ENCODE data around the gene FALEC.
A peak's percentile ranks its signal among the peaks of the same experiment; 100 is the strongest.
"Not testable (repeated sequence)": the region's sequence is repeated elsewhere in the genome, so short reads cannot be mapped to it uniquely, and the experiment has no call there.

Gene FALEC

GRCh38 chr1:150560576-150561253 is 45.2 kb downstream of the FALEC start:
- DNase-seq (ENCODE audit: low spot score): peak; percentile 86
- peak; percentile 83 for TF ChIP-seq CTCF (IDR thresholded peaks at IDR 0.05; ENCODE audit: extremely low read depth, missing control alignments)

GRCh38 chr1:150561254-150561973 is 45.9 kb downstream of the FALEC start:
- TF ChIP-seq CTCF (IDR thresholded peaks at IDR 0.05; ENCODE audit: extremely low read depth, missing control alignments): no peak
- no peak for DNase-seq (ENCODE audit: low spot score)

DNA sequence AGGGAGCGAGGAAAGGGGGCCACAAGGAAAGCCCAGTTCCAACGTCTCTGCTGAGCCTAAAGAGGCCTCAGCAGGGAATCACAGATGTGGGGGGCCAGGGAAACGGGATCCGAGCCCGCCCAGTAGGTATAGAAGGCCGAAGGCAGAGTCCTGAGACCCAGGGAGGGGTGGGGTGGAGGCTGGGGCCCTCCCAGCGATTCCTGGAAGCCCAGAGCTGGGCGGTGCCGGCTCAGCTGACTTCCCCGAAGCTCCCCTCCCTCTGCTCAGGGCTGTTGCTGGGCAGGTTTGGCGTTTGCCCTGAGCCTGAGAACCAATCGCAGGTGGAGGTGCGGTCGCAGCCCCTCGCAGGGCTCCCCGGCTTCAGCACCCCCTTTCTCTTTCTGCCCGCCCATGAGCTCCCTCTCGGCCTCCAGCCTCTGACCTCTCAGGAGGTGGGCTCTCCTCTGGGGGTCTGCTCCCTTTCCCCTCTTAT is 46.5 kb downstream of the FALEC start:
- no peak for TF ChIP-seq CTCF (IDR thresholded peaks at IDR 0.05; ENCODE audit: extremely low read depth, missing control alignments)
- peak; percentile 87 for DNase-seq (ENCODE audit: low spot score)

DNA sequence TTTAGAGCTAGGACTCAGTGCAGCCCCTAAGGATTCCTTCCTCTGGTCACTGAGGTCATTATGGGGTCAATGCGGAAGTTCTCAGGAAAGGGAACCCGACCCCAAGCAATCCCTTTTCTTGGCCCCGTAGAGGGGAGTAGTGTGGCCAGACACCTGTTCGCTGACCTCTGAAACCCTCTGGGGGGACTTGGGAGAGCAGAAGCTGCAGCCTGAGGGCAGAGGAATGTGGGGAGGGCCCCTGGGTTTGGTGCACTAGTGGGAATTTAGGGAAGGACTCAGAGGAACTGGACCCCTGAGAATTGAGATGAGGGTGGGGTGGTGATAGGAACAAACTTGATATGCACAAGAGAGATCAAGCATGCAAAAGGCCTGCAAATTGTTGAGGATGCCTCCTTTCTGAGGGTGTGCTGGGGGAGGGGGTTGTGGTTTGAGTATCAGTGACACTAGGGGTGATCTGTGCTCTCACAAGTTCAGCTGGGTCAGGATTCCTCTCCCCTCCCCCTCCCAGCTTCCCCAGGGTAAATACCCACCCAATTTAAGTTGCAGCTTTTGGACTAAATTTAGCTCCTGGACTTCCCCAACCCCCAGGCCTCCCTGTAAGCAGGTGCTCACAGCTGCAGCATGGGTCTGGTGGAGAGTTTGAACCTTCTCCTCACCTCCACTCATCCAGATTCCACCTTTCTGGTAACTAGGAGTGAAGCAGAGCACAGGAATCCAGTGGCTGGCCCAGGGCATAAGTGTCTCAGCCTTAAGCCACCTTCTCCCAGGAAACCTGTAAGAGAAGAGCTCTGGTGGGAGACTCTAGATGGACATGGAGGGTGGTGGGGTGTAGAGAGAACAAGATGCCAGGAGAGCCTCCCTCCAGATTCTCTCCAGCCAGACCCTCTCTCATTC is 47.1 kb downstream of the FALEC start:
- no peak for TF ChIP-seq CTCF (IDR thresholded peaks at IDR 0.05; ENCODE audit: extremely low read depth, missing control alignments)
- DNase-seq (ENCODE audit: low spot score): peak; percentile 87

DNA sequence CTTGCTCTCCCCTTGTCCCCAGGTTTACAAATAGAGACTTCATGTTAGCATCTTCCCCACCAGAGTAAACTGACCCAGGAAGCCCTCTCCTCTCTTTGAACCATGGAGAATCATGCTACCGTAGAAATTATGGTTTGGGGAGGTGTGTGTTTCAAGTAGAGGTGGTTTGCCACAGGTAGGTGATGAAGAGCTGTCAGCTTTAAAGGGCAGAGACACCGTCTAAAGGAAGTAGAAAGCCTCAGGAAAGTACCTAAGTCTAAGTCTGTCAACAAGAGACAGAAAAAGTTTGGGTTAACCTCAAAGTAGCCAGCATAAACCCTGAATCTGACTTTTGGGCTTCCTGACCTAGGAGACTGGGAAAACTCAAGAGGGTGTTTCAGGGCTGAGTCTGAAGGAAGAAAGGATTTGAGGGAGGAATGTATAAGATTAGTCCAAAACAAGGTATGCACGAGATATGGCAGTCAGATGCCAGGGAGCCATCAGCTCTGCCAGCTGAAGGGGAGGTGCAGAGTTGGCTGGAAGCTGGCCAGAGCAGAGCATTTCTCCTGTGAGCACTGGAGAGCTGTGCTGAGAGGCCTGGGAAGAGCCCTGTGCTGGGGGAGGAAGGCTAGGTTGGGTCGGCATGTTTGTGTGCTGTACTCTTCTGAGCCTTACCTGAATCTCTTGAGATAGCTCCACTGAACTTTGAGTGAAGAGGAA is 47.9 kb downstream of the FALEC start:
- TF ChIP-seq CTCF (IDR thresholded peaks at IDR 0.05; ENCODE audit: extremely low read depth, missing control alignments): no peak
- DNase-seq (ENCODE audit: low spot score): no peak

GRCh38 chr1:150564051-150564991 is 48.8 kb downstream of the FALEC start:
- no peak for DNase-seq (ENCODE audit: low spot score)

GRCh38 chr1:150565240-150565991 is 49.9 kb downstream of the FALEC start:
- not testable (repeated sequence) for DNase-seq (ENCODE audit: low spot score)

More at GRCh38 chr1:150564051-150564991, 48.8 kb downstream of the FALEC start:
- TF ChIP-seq CTCF (IDR thresholded peaks at IDR 0.05; ENCODE audit: extremely low read depth, missing control alignments): no peak
